AML-193 (cell line): ENCODE results near the gene MAPK8IP1.
"Not testable (repeated sequence)": the region's sequence is repeated elsewhere in the genome, so short reads cannot be mapped to it uniquely, and the experiment has no call there.

Experiments
- DNase-seq, 2 experiments: peaks; one replicate each; lab custom pipeline; 2025; lab: John Stamatoyannopoulos, UW

Gene MAPK8IP1

DNA sequence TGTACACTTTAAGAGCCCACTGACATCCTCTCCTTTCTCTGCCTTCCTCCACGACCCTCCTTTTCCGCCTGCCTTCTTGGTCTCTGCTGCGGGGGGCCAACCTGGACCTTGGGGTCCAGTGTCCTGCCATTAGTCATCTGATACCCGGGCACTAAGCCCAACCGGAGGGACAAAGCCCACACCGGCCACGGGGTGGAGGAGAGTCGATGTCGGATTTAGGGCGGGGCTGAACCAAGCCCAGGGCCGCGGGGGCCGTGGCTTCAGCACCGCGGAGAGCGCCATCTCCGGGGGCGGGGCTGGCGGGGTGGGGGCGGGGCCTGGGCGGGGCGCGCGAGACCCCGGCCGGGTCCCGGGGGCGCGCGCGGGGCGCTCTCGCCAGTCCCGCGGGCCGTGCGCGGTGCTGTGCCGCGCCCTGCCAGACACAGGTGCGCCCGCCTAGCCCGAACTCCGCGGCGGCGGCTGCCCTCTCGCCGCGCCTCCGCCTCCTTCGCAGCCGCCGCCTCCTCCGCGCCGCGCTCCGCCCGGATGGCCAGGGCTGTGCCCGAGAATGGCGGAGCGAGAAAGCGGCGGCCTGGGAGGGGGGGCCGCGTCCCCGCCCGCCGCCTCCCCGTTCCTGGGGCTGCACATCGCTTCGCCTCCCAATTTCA lies at the start of gene MAPK8IP1:
MAPK8IP1 (plus strand) TSS at position 378 of the 647 bp plus-strand sequence; CDS start at position 548, 170 bp downstream.
- DNase-seq, result peak; percentile 22 to 35

DNA sequence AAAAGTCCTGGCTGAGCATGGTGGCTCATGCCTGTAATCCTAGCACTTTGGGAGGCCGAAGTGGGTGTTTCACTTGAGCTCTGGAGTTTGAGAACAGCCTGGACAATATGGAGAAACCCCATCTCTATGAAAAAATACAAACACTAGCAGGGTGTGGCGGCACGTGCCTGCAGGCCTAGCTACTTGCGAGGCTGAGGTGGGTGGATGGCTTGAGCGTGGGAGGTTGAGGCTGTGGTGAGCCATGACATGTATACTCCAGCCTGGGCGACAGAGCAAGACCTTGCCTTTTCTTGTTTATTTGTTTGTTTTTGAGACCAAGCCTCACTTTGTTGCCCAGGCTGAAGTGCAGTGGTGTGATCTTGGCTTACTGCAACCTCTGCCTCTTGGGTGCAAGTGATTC lies 46.2 kb upstream of the MAPK8IP1 start:
- no peak for DNase-seq

DNA sequence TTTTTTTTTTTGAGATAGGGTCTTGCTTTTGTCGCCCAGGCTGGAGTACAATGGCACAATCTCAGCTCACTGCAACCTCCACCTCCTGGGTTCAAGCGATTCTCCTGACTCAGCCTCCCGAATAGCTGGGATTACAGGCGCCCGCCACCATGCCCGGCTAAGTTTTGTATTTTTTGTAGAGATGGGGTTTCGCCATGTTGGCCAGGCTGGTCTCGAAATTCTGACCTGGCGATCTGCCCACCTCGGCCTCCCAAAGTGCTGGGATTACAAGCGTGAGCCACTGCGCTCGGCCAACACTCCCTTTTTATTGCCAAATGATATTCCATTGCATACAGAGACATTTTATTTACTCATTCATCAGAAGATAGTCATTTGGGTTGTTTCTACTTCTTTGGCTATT lies 45.2 kb upstream of the MAPK8IP1 start:
- DNase-seq, result not testable (repeated sequence)

DNA sequence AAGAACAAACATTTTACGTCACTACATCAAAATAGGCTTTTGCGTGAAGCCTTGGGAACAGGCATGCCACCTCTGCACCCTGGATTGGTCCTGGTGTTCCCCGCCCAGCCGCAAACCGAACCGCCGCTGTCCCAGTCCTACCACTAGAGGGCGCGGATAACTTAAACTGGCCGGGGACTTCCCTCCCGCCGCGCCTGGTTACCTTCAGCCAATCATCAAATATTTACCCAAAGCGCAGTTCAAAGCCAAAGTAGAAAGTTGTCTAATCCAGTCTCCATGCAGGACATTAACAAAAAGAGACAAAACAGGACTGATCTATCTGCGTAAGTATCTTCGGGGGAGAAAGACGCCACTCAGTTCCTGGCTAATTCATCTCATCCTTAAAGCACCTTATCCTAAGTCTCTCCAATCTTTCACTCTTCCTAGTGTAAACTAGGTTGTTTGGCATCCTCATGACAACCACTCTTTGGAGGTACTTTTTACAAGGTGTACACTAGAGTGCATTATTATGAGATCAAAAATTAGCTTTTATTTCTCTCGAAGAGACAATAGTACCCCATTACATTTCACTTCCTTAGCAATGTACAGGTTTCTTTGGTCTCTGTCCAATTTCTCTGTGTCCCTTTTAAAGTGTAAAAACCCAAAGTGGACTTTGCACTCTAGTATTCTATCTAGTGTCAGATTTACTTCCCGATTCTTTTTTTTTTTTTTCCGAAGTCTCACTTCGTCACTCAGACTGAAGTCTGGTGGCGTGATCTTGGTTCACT lies 42.1 kb upstream of the MAPK8IP1 start:
- peak; percentile 84 to 91 for DNase-seq

GRCh38 chr11:45844822-45845578 lies 40.5 kb upstream of the MAPK8IP1 start:
- peak in 1 of 2 experiments; percentile 17 for DNase-seq

DNA sequence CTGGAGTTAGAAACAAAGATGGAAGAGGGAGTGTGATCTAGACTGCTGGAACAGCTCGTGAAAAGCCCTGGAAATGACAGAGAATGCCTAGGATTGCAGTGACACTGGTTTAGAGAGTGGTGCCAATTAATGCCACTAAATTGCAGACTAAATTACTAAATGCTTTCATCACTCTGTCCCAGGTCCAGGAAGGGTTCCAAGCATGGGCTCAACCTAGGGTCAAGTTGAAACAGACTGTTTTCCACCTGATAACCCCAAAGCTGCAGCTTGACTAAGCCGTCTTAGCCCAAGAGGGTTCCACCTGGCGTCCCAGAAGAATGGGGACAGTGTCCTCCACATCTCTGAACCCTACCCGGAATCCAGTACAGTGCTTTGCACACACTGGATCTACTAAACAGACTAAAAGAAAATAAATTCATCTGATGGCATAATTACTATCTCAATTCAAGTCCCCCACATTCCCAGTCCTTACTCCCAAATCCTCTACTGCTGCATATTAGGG lies 39.2 kb upstream of the MAPK8IP1 start:
- DNase-seq, result no peak

GRCh38 chr11:45846974-45847910 lies 38.2 kb upstream of the MAPK8IP1 start, which contains the start of gene CRY2:
Gene CRY2 (plus strand): TSS chr11:45847475. CDS start chr11:45847491, 16 bp downstream.
- peak; percentile 91 for DNase-seq

GRCh38 chr11:45847911-45848316 lies 37.5 kb upstream of the MAPK8IP1 start:
- DNase-seq, result peak; percentile 21 to 22

DNA sequence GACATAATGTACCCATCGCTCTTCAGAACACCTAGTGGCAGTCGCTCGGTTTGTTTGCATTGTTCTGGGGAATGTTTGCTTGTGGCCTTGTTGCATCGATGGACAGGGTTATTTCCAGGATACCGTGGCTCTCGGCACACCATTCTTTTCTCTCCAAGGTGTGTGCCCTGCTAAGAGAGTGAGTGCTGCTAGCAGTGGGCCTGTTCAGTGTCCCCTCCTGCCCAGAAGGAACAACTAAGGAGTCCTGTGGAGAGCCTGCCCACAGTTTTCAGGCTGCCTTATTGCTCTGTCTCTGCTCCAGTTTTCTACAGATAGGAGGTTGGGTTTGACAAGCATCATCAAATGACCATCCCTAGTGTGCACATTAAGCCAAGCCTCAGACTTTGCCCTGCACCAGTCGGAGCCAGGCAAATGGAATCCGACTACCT lies 36.8 kb upstream of the MAPK8IP1 start:
- no peak for DNase-seq

- no peak for DNase-seq
These were observed 35.0 kb upstream of the MAPK8IP1 start for GRCh38 chr11:45850446-45850845.

DNA sequence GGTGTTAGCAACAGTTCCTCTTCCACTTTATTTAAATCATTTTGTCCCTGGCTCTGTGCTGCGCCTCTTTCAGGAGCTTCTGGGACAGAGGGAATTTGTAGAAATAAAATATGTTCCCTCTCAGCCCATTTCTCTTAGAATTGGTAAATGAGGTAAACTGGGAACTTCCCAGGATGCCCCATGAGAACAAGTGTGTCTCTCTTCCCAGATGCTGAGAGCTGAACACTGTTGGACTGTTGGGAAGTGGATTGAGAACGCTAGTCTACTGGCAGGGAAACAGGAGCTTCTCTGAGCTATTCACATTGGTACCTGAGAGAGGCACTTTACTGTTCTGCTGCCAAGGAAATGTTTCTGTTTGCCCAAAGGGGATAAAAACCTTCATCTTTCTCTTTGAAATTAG lies 34.2 kb upstream of the MAPK8IP1 start:
- DNase-seq, result no peak

GRCh38 chr11:45852018-45852711 lies 33.3 kb upstream of the MAPK8IP1 start:
- DNase-seq, result no peak

- no peak for DNase-seq
These were observed 32.7 kb upstream of the MAPK8IP1 start for GRCh38 chr11:45852712-45853101.

GRCh38 chr11:45853332-45854219 lies 31.9 kb upstream of the MAPK8IP1 start:
- no peak for DNase-seq

DNA sequence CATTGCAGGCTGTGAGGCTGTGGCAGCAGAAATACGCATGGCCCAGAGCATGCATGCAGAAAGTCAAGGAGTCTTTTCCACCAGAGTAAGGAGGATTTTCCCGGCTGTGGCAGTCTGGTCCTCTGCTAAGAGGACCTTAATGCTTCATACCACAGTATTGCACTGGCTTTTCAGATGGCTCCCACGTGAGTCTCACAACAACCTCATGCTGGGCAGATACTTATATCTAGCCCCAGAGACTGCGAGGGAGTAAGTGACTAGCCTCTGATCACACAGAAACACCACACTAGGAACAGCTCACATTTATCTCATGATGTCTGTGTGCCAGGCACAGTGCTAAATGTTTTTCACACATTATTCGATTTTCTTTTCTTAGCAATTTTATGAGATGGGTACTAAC lies 30.1 kb upstream of the MAPK8IP1 start:
- no peak for DNase-seq

DNA sequence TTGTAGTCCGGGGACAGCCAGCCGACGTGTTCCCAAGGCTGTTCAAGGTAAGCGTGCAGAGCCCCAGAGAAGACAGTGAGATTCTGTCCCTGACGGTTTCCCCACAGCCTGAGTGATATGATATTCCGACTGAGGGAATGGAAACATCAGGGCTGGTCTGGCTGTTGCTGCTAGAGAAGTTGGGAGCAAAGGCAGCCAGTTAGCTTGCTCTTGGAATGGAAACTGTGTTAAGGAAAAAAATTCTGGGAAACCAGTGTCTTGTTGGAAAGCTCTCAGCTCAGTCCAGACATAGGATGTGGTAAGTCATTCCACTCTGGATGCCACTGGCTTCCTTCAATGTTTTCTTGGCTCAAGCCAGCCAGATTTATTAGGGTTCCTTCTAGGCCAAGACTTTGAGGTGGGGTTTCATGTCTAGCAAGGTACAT lies 29.4 kb upstream of the MAPK8IP1 start:
- DNase-seq, result no peak

DNA sequence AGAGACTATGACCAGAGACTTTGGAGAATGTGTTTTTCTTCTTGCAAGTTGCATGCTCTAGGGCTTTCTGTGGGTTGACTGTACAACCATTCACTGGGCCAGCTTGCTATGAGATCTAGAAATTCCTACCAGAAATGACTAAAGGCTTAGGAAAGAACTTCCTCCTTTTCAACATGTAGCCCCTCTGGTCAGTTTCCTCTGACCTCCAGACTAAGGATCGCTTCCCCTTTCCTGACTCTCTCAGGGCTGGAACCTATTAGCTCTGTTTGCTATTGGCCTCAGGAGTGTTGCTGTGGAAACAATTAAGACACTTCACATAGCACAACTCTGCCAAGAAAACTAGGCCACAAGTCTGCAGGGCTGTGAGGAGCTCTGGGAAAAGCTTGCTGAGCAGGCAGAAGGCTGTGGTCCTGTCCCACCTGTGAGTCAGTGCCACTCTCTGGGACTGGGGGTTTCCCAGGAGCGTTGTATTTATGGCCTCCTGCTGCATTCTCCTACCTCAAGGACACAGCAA lies 27.4 kb upstream of the MAPK8IP1 start:
- peak in 1 of 2 experiments; percentile 14 for DNase-seq

DNA sequence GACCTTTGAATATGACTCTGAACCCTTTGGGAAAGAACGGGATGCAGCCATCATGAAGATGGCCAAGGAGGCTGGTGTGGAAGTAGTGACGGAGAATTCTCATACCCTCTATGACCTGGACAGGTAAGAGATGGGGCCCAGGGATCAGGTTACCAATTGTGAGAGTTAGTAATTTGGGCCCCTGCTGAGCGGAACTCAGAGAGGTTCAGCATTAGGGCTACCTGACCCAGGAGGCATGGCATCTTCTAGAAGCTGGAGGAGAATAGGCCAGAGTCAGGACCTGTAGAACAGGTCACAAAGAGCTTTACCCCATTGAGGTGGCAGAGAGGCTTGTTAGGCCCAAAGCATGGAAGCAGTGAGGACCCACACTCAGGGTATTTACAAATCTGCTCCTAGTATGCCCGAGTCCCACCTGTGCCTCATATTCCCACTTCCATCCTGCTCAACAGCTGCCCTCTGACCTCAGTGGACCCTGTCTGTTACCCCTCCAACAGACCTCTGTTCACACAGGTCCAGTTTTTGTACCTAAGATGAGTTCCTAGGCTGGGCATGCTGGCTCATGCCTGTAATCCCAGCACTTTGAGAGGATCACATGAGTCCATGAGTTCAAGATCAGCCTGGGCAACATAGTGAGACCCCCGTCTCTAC lies 26.6 kb upstream of the MAPK8IP1 start:
- no peak for DNase-seq

DNA sequence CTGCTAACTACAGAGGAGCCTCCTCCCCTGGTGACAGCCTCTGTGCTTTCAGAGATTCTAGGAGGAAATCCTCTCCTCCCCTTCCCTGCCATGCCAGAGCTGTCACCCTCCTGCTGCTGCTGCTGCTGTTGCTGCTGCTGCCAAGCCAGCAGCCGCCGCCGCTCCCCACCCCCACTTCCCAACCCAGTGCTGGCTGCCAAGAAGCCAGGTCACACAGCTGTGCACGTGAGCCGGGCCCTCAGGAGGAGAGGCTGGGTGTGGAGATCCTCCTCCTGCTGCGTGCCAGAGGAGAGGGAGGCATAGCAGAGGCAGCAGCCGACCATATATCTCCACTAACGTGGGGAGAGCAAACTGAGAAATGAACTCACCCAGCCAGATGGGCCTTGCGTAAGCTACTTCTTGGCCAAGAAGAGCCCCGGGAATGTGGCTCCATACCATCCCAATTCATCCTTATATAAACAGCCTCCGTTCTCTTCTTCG lies 25.8 kb upstream of the MAPK8IP1 start:
- no peak for DNase-seq
